ENCODE data around the gene TMIGD2.
"Not testable (repeated sequence)": the region's sequence is repeated elsewhere in the genome, so short reads cannot be mapped to it uniquely, and the experiment has no call there.

TMIGD2 gene

DNA sequence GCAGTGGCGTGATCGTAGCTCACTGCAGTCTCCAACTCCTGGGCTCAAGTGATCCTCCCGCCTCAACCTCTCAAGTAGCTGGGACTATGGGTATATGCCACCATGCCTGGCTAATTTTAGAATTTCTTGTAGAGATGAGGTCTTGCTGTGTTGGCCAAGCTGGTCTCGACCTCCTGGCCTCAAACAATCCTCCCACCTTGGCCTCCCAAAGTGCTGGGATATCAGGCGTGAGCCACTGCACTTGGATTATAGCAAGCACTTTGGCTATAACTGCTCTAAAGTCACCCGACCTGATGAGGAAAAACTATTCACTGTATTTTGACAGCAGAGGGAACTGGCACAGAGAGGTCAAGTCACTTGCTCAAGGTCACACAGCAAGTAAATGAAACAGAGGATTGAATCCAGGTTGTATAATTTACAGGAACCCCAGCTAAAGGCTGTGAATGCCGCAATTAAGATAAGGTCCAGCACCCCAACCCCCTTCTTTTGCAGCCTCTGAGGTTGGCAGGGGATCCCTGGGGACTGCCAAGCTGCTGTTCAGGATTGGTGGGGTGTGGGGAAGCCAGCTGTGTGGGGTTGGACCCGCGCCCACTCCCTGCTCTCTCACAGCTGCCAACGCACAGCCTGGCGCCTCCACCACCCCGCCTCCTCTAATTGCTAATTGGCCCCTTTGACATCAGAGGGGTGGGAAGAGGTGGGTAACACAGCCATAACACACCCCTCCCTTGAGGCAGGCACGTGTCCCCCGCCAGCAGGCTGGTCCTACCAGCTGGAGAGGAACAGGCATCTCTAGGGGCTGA, 6.0 kb downstream of the TMIGD2 start:
- no peak for DNase-seq

DNA sequence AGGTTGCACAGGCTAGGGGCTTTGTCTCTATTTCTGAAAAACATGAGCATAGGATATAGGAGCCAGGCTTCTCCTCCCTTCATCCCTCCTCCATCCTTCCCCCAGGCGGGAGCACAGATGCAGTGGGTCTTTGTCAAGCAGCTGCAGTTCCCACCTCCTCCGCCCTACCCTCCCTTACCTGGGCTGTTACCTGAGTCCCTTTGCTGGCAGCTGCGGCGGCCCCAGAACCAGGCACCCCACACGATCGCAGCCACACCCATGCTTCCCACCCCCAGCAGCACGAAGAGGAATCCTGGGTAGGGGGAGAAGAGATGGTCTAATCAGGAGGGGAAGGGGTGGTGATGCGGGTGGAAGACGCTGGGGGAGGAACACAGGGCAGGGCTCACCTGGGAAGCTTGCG, 7.8 kb downstream of the TMIGD2 start:
- no peak for DNase-seq

DNA sequence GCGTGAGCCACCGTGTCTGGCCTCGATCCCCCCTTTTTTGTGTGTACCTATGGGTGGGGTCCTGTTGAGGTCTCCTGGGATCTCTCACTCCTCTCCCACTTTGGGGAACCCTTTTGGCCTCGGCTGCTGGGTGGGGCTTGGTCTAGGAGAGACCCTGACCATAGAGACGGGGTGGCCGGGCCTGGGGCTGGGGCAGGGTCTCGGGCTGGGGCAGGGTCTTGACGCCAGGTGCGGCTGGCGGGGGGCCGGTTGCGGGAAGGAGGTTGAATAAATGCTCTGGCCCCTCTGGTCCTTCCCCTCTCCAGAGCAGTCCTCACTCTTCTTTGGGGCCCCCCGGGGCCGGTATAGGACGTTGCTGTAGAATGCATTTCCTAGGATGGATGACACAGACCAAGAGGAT, 9.7 kb downstream of the TMIGD2 start:
- no peak for DNase-seq

DNA sequence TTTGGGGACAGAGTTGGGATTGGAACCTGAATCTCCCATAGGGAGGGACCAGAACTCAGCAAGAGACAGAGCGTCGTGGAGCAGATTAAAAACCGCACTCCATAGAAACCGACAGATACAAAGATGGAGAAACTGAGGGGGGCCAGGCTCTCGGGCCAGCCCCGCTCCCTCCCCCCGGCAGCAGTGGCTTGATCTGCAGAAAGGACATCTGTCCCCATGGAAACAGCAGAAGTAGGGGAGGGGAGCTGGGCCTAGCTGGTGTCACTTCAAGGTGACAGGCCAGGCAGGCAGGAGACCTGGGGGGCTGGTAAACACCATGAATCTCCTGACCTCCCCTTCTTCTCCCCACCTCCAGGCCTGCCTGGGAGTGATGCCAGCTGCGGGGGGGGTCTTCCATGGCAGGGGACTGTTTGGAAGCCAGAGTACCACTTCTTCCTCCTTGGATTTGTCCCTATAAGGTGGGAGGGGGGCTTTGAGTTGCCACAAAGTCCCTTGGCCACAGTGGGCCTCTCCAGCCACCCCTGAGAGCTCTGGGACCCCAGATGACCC, 10.9 kb downstream of the TMIGD2 start:
- no peak for DNase-seq

DNA sequence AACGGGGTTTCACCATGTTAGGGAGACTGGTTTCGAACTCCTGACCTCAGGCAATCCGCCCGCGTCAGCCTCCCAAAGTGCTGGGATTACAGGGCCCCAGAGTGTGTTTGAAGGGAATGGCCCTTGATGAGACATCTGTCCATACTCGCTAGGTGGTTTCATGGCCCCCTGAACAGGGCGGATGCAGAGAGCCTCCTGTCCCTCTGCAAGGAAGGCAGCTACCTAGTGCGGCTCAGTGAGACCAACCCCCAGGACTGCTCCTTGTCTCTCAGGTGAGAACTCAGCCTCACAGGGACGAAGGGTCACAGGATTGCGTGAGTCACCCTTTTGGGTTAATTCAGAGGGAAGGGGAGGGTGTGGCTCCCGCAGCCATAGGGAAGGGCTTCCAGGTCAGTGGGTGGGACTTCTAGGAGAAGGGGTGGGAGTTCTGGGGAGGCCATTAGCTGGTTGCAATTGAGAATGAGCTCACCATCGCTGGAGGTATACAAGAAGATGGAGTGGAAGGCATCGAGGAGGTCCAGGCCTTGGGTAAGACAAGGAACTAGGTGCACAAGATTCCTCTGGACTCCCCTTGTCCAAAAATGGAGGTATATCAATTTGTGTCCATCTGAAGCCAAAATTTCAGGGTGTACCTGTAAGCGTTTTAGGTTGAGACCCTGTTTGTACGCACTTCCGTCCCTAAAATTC, 14.0 kb downstream of the TMIGD2 start:
- no peak for DNase-seq

DNA sequence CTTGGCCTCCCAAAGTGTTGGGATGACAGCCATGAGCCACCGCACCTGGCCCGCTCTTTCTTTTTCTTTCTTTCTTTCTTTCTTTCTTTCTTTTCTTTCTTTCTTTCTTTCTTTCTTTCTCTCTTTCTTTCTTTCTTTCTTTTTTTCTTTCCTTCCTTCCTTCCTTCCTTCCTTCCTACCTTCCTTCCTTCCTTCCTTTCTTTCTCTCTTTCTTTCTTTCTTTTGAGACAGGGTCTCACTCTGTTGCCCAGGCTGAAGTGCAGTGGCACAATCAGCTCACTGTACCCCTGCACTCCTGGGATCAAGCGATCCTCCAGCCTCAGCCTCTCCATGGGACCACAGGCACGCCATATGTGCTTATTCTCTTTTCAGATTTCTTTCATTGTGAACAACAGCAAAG, 16.0 kb downstream of the TMIGD2 start:
- DNase-seq: not testable (repeated sequence)

DNA sequence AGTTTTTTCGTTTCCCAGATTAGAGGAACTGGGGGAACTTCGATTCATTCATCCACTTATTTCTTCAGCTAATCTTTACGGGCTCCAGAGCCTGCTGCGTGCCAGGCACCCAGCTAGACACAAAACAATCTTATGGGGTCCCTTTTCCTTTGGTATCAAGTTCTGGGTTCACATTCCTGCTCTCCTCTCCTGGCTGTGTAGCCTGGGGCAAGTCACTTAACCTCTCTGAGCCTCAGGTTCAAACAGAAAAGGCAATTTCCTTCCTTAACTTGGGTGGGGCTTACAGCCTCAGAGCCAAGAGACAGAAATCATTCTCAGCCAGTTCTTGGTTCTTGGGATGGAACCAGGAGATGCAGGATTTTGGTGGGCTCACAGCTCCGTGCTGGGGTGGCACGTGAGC, 17.2 kb downstream of the TMIGD2 start:
- no peak for DNase-seq

DNA sequence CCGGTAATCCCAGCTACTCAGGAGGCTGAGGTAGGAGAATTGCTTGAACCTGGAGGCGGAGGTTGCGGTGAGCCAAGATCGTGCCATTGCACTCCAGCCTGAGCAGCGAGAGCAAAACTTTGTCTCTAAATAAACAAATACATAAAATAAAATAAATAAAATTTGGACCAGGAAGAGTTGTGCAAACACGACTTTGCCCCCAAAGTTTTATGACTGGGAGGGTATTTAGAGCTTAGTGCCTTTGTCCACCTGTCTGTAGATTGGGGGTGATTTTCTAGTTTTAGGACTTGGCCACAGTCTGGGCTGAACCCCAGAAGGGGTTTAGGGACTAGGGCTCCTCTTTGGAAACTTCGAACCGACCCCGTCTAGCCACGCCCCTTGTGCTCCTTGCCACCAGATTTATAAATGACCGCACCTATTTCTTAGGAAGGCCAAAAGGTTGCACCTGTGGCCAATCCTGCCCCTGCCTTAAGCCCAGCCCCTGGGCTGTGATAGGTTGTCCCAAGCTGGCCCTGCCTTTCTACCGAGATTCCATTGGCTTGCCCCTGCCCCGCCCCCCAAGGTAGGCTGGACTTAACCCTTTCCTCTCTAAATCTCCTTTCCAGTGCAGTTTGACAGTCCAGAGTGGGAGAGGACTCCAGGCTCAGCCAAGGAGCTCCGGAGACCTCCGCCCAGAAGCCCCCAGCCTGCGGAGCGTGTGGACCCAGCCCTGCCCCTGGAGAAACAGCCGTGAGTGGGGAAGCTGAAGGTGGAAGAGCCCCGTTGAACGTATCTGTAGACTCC, 17.8 kb downstream of the TMIGD2 start:
- DNase-seq: no peak

DNA sequence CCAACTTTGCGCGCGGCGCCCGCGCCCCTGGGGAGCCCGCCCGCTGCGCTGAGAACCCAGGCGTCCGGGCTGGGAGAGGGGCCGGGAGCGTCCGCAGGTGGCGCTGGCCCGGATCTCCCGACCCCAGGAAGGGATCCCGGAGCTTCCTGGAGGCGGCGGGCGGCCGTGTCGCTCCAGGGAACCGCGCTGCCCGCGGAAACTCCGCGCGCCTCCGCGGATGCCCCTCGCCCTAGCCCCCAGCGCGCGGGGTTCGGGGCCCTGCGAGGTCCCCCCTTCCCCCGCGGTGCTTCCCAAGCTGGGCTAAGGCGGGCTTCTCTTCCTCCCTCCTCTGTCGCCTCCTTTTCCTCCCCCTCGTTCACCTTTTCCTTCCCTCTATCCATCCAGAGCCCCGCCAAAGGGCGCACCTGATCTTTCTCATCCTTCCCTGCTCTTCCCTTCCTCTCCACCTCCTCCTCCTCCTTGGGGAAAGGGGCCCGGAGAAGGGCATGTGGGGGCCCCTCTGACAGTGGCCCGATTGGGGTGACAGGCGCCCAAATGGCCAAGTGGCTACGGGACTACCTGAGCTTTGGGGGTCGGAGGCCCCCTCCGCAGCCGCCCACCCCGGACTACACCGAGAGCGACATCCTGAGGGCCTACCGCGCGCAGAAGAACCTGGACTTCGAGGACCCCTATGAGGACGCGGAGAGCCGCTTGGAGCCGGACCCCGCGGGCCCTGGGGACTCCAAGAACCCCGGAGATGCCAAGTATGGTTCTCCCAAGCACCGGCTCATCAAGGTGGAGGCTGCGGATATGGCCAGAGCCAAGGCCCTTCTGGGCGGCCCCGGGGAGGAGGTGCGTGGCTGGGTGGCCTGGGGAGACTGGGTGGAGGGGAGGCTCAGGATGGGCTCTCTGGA, 22.4 kb downstream of the TMIGD2 start:
- DNase-seq: no peak

DNA sequence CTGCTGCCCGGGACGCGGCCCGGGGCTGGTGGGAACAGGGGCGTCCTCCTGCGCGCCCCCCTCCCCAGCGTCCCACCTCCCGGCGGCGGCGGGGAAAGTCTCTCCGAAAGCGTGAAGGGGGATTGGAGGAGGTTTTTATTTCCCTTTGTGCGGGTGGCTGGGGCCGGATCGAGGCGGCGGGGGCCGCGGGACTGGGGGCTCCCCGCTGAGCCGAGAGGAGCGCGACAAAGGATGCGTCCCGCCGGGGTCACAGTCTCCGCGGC, 23.0 kb downstream of the TMIGD2 start:
- DNase-seq: no peak

DNA sequence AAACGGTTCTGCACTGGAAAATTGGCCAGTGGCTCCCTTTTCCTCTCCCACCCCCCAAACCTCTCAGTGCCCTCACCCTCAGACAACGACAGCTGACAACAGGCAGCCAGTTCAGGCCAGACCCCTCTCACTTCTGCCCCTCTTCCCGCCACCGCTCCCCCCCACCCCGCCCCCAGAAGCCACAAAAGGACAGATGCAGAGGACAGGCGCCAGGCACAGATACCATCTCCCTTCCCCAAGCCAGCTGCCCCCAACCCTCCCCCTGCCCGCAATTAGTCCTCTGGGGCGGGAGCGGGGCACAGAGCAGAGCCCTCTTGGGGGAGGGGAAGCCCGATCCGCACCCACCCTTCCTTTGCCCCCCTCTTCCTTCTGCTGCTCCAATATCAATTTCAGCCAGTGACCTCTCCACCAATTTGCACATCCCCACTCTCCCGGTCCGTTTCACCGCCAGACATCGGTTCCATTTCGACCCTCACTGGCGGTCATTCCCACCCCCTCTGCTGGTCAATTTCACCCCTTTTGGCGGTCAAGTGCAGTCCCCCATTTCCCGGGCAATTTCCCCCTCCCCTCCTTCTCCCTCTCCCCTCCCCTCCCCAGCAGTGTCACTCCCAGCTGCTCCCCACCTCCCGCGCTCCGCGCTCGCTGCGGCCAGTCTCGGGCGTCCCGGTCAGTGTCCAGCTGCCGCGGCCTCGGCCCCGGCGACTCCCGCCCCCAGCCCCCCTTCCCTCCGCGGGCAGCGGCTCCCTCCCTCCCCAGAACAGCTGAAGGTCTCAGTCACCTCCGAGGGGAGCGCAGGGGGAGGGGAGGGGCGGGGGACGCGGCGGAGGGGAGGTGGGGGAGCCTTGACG, 23.5 kb downstream of the TMIGD2 start, which contains the start of gene SHD:
Gene SHD (plus strand): TSS at position 848 of the 848 bp plus-strand sequence. CDS start 798 bp downstream, outside the sequence.
- no peak for DNase-seq

DNA sequence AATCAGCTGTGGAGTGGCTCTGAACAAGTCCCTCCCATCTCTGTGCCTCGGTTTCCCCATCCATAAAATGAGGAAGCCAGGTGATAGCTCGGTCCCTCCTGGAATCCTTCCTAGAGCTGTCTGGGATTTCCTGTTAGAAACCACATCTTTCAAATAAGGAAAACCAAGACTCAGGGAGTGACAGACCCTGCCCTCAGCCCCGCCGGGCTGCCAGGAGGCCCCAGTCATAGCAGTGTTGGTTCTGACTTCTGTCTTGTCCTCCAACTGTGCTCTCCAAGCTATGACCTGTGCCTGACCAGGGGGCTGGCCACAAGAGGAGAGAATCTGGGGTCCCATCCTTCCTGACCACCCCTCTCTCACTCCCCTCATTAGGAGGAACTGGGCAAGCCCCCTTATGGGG, 24.2 kb downstream of the TMIGD2 start:
- DNase-seq: no peak

DNA sequence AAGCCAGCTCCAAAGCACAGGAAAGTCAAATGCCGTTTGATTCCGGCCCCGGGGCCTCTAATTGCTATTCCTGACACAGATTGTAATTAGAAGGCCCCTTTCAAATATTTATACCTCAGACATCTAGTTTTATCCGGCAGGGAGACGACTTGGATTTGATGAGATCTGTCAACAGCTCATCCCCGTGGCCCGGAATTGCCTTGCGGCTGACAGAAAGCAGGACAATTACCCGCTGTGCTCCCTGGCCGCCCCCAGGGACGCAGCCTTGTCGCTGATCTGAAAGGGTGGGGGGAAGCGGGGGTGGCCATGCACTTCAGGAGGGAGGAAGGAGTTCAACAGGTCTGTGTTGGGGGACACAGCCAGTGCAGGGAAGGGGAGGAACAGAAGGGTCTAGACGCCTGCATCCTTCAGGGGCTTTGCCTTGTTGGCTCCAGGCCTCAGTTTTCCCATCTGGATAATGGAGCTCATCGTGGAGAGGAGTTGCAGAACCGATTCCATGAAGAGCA, 24.9 kb downstream of the TMIGD2 start:
- no peak for DNase-seq

DNA sequence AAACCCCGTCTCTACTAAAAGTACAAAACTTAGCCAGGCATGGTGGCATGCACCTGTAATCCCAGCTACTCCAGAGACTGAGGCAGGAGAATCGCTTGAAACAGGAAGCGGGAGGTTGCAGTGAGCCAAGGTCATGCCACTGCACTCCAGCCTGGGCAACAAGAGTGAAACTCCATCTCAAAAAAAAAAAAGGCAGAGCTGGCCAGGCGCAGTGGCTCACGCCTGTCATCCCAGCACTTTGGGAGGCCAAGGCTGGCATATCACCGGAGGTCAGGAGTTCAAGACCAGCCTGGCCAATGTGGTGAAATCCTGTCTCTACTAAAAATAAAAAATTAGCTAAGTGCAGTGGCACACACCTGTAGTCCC, 27.9 kb downstream of the TMIGD2 start:
- not testable (repeated sequence) for DNase-seq

DNA sequence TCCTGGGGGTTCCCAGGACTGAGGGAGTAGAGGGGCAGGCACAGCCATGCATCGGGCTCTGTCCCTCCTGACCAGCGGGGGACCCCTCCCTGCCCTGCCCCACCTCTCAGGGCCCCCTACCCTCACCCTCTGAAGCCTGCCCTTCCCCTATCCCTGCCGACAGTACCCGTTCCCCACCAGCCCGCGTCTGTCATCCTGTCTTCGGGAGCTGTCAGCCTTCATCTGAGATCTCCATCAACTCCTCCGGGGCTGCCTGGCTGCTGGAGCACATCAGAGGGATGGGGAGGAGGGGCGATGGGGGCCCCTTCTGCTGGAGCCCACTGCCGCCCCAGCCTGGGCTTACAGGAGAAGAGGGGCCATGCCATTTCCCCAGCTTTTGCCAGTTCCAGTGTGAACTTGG, 29.3 kb downstream of the TMIGD2 start:
- no peak for DNase-seq

DNA sequence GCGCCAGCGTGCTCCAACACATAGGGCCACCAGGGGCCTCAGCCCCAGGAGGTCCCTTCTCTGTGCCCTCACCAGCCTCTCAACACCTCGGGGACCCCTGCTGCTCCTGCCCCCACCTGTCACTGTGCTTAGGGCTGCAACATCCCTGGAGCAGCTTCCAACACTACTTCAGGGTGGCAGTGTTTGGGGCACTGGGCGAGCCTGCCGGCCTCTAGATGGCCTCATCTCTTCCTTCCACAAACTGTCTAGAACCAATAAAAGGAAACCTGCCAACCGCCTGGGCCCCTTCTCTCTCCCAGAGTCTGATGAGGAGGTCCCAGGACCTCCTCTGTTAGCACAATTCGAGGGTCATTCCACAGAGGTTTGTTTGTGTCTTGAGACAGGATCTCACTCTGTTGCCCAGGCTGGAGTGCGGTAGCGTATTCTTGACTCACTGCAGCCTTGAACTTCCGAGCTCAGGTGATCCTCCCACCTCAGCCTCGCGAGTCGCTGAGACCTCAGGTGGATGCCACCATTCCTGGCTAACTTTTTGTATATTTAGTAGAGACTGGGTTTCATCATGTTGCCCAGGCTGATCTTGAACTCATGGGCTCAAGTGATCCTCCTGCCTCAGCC, 33.3 kb downstream of the TMIGD2 start:
- no peak for DNase-seq

DNA sequence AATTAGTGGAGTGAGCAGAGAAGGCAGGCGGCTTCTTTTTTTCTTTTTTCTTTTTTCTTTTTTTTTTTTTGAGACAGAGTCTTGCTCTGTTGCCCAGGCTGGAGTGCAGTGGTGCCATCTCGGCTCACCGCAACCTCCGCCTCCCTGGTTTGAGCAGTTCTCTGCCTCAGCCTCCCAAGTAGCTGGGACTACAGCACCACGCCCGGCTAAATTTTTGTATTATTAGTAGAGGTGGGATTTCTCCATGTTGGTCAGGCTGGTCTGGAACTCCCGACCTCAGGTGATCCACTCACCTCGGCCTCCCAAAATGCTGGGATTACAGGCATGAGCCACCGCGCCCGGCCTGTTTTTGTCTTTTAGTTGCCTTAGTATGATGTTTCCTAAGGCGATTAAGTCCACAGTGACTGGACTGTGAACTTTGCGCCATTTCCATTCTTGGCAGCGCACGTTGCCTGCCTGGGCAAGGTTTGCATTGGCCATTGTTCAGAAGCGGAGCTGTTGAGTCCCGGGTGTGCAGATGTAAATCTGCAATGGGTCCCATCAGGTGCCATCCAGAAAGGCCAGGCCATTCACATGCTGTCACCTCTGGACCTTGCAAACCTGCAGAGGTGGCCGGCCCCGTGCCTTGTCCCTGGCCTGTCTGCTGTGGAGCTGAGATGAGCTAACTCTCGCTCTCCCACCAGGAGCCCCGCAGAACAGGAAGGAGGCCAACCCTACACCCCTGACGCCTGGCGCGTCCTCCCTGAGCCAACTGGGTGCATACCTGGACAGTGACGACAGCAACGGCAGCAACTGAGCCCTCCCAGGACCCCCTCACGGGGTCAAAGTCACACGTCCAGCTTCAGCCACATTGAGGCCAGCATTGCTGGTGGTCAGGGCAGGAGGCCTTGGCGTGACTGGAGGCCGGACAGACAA, 34.0 kb downstream of the TMIGD2 start:
- no peak for DNase-seq

DNA sequence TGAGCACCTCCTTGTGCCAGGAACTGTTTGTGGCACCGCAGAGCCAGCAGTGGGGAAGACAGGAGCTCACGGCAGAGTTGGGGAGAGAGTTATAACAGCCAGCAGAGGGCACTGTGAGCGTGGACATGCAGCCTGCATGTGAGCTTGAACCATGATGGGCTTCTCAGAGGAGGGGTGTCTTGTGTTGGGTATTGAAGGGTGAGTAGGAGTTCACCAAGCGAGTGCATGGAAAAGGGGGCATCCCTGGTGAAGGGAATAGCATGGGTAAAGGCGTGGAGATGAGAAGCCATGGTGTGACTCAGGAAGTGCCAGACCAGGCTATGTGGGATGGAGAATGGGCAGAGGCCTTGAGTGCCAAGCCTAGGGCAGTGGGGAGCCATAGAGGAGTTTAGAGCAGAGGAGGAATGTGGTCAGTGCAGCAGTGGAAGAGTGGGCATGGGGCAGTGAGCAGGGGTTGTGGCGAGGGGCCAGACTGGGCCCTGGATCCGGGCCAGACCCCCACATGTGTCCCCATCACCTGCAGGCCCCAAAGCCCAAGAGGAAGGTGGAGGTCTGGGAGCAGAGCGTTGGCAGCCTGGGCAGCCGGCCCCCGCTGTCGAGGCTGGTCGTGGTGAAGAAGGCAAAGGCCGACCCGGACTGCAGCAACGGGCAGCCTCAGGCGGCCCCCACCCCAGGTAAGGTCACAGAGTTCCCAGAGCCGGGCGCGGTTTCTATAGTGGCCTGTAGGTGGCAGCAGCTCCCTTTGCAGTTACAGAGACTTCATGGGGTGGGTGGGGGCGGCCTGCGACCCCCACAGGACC, 34.9 kb downstream of the TMIGD2 start:
- no peak for DNase-seq

Data from cortex of kidney (tissue), 1 donor.